H9 (cell line): ENCODE data around the gene ACTN4. TPM values are rescaled to one million over a fixed set of nuclear protein-coding genes. Genes with fewer than 3 reads are reported as not detected.
A peak's percentile ranks its signal among the peaks of the same experiment; 100 is the strongest.

Experiments
- DNase-seq: peaks from one replicate; pipeline ENCODE4 v3.0.0-alpha.2; 2017
- H2AFZ ChIP-seq: one replicate; pipeline ENCODE4 v1.6.1; 2013; ENCODE audit warnings: mild to moderate bottlenecking, low read length, control low read depth, moderate library complexity
- H2AK5ac ChIP-seq: 2 replicates; pipeline ENCODE4 v1.6.1; 2013; ENCODE audit warnings: low read length, control low read depth, mixed read lengths; ENCODE audit not compliant: insufficient read length
- H2BK120ac ChIP-seq: one replicate; pipeline ENCODE4 v1.6.1; 2013; ENCODE audit warnings: low read depth, mild to moderate bottlenecking, low read length, control low read depth, inconsistent platforms; ENCODE audit not compliant: poor library complexity, severe bottlenecking
- H2BK12ac ChIP-seq: 2 replicates; pipeline ENCODE4 v1.6.1; 2013; ENCODE audit warnings: low read length, control low read depth, mixed read lengths, low read depth; ENCODE audit not compliant: insufficient read length
- H2BK15ac ChIP-seq: 2 replicates; pipeline ENCODE4 v1.6.1; 2013; ENCODE audit warnings: low read depth, low read length, control low read depth
- H2BK20ac ChIP-seq: one replicate; pipeline ENCODE4 v1.6.1; 2013; ENCODE audit warnings: low read depth, mild to moderate bottlenecking, low read length, control low read depth, inconsistent platforms; ENCODE audit not compliant: poor library complexity, severe bottlenecking
- H2BK5ac ChIP-seq: 2 replicates; pipeline ENCODE4 v1.6.1; 2013; ENCODE audit warnings: low read length, control low read depth, mixed read lengths; ENCODE audit not compliant: insufficient read length
- H3K14ac ChIP-seq: 2 replicates; pipeline ENCODE4 v1.6.1; 2013; ENCODE audit warnings: low read length, control low read depth; ENCODE audit not compliant: insufficient read depth
- H3K18ac ChIP-seq: 2 replicates; pipeline ENCODE4 v1.6.1; 2013; ENCODE audit warnings: low read depth, mild to moderate bottlenecking, mixed read lengths, low read length, control low read depth; ENCODE audit not compliant: insufficient read length
- H3K23ac ChIP-seq: 2 replicates; pipeline ENCODE4 v1.6.1; 2013; ENCODE audit warnings: low read length, control low read depth, mixed read lengths, low read depth; ENCODE audit not compliant: insufficient read length
- H3K23me2 ChIP-seq: 2 replicates; pipeline ENCODE4 v1.6.1; 2013; ENCODE audit warnings: low read depth, mild to moderate bottlenecking, mixed read lengths, low read length, control low read depth; ENCODE audit not compliant: insufficient read length, poor library complexity, severe bottlenecking
- H3K27ac ChIP-seq: 2 replicates; pipeline ENCODE4 v1.5.1; 2013; ENCODE audit warnings: low read length, control low read depth, mixed read lengths, low read depth; ENCODE audit not compliant: insufficient read length
- H3K27me3 ChIP-seq: 2 replicates; pipeline ENCODE4 v1.6.1; 2013; ENCODE audit warnings: low read length, control low read depth, inconsistent platforms; ENCODE audit not compliant: insufficient read depth
- H3K4ac ChIP-seq: 2 replicates; pipeline ENCODE4 v1.6.1; 2013; ENCODE audit warnings: low read depth, mild to moderate bottlenecking, control low read depth, inconsistent platforms, low read length, moderate library complexity
- H3K4me1 ChIP-seq: 2 replicates; pipeline ENCODE4 v1.6.1; 2013; ENCODE audit warnings: low read length, control low read depth, inconsistent platforms; ENCODE audit not compliant: insufficient read depth
- H3K4me2 ChIP-seq: 2 replicates; pipeline ENCODE4 v1.6.1; 2013; ENCODE audit warnings: low read length, control low read depth, mixed read lengths; ENCODE audit not compliant: insufficient read length, insufficient read depth
- H3K56ac ChIP-seq: 2 replicates; pipeline ENCODE4 v1.6.1; 2013; ENCODE audit warnings: low read depth, mild to moderate bottlenecking, mixed read lengths, low read length, control low read depth; ENCODE audit not compliant: insufficient read length
- H3K79me1 ChIP-seq: 2 replicates; pipeline ENCODE4 v1.6.1; 2013; ENCODE audit warnings: low read depth, mild to moderate bottlenecking, moderate library complexity, low read length, control low read depth, inconsistent platforms; ENCODE audit not compliant: insufficient read depth, poor library complexity, severe bottlenecking
- H3K79me2 ChIP-seq: 2 replicates; pipeline ENCODE4 v1.6.1; 2013; ENCODE audit warnings: low read length, control low read depth, inconsistent platforms; ENCODE audit not compliant: insufficient read depth
- H3K9ac ChIP-seq: 2 replicates; pipeline ENCODE4 v1.6.1; 2013; ENCODE audit warnings: low read length, control low read depth, mixed read lengths; ENCODE audit not compliant: insufficient read length; ENCODE audit errors: extremely low read depth
- H3K9me3 ChIP-seq: one replicate; pipeline ENCODE4 v1.6.1; 2013; ENCODE audit warnings: low read depth, low read length, inconsistent platforms; ENCODE audit not compliant: control insufficient read depth
- H3T11ph ChIP-seq: one replicate; pipeline ENCODE4 v1.6.1; 2013; ENCODE audit warnings: mild to moderate bottlenecking, low read length, control low read depth, inconsistent platforms
- H4K20me1 ChIP-seq: one replicate; pipeline ENCODE4 v1.6.1; 2013; ENCODE audit not compliant: control insufficient read depth, insufficient read length, insufficient read depth
- H4K5ac ChIP-seq: 2 replicates; pipeline ENCODE4 v1.6.1; 2013; ENCODE audit warnings: low read depth, mild to moderate bottlenecking, mixed read lengths, low read length, control low read depth; ENCODE audit not compliant: insufficient read length
- H4K8ac ChIP-seq: replicated peaks from 2 replicates; pipeline ENCODE4 v1.6.1; 2013; ENCODE audit warnings: low read length, control low read depth, mixed read lengths, low read depth; ENCODE audit not compliant: insufficient read length
- H4K91ac ChIP-seq: 2 replicates; pipeline ENCODE4 v1.6.1; 2013; ENCODE audit warnings: low read depth, mild to moderate bottlenecking, moderate library complexity, mixed read lengths, low read length, control low read depth; ENCODE audit not compliant: insufficient read length
- H3K27ac Mint-ChIP-seq, 3 experiments: 2 replicates in 2 of 3; 3 replicates in 1 of 3; pipeline ENCODE4 v1.8.0; 2020 to 2021; ENCODE audit warnings: mixed read lengths in 3 of 3, mild to moderate bottlenecking in 1 of 3, moderate library complexity in 1 of 3
- H3K27me3 Mint-ChIP-seq: 2 replicates; pipeline ENCODE4 v1.8.0; 2021; ENCODE audit warnings: low read depth, mild to moderate bottlenecking, moderate library complexity, mixed read lengths
- H3K36me3 Mint-ChIP-seq, 3 experiments: 2 replicates in 2 of 3; 3 replicates in 1 of 3; pipeline ENCODE4 v1.8.0; 2020 to 2021; ENCODE audit warnings: low read depth in 3 of 3, mixed read lengths in 3 of 3; ENCODE audit not compliant: insufficient read depth in 1 of 3
- H3K4me1 Mint-ChIP-seq, 2 experiments: 2 replicates each; pipeline ENCODE4 v1.8.0; 2020; ENCODE audit warnings: mixed read lengths in 2 of 2
- H3K4me3 Mint-ChIP-seq, 2 experiments: 2 replicates in 1 of 2; 3 replicates in 1 of 2; pipeline ENCODE4 v1.8.0; 2020 to 2021; ENCODE audit warnings: mild to moderate bottlenecking in 2 of 2, mixed read lengths in 2 of 2, moderate library complexity in 1 of 2
- H3K9me3 Mint-ChIP-seq, 2 experiments: 2 replicates in 1 of 2; 3 replicates in 1 of 2; pipeline ENCODE4 v1.8.0; 2020; ENCODE audit warnings: mild to moderate bottlenecking in 2 of 2, mixed read lengths in 2 of 2, moderate library complexity in 1 of 2
- CTCF ChIP-seq: fragments of 200-600 bp; sonication (generic); conservative IDR thresholded peaks from 3 replicates; pipeline ENCODE4 v1.8.0; 2021; ENCODE audit warnings: antibody characterized with exemption, mild to moderate bottlenecking
- WGBS: extraction: QIAGEN DNeasy Blood & Tissue Kit; methylation state at CpG from one replicate; pipeline ENCODE4 v1.1.7; 2013; ENCODE audit warnings: missing lambda C conversion rate, low lambda C conversion rate, mixed read lengths; ENCODE audit not compliant: insufficient read length; ENCODE audit errors: extremely low coverage; 5-methylcytosine and 5-hydroxymethylcytosine counted together
- total RNA-seq: library from RNA; stranded (reverse); gene quantifications from 2 replicates; pipeline ENCODE4 v1.2.1, GENCODE V29; 2021

ACTN4 gene
- total RNA-seq, 1 experiment from 2014 or later: 369 TPM

GRCh38 chr19:38731654-38732301 lies 84.3 kb downstream of the ACTN4 start:
- Histone ChIP-seq H3K56ac (no peak overlapping the region), H3K79me1 (no peaks in the 10 kb centered on the region), H2AFZ (no peak overlapping the region), H3K9ac (no peak overlapping the region), H3K4me2 (no peak overlapping the region), H2BK15ac (no peak overlapping the region), H3K18ac (no peak overlapping the region), H4K8ac (no peak overlapping the region), H2BK12ac (no peak overlapping the region), H3K27me3 (no peaks in the 10 kb centered on the region), H3K23ac (no peak overlapping the region), H2BK20ac (no peak overlapping the region), H3K4ac (no peak overlapping the region), H3K23me2 (peaks cover 8% of the 10 kb centered on the region), H2BK5ac (no peak overlapping the region), H3K9me3 (no peaks in the 10 kb centered on the region), H2AK5ac (no peak overlapping the region), H4K20me1 (no peaks in the 10 kb centered on the region), H2BK120ac (no peak overlapping the region), H4K91ac (no peak overlapping the region), H4K5ac (no peak overlapping the region), H3K14ac (no peak overlapping the region), H3K27ac (no peak overlapping the region), H3T11ph (no peak overlapping the region), H3K79me2 (no peaks in the 10 kb centered on the region), H3K4me1 (no peaks in the 10 kb centered on the region; the same call in 1 of the 2 replicates)
- TF ChIP-seq CTCF: no peak
- Mint-ChIP-seq H3K36me3 (peaks cover 11 to 48% (median 47%) of the 10 kb centered on the region in 3 experiments; a peak in 6 of 7 replicates), H3K27ac (peak overlapping the region in 1 of 3 experiments; percentile 73; a peak in 3 of 7 replicates), H3K9me3 (no peaks in the 10 kb centered on the region; a peak in 1 of 5 replicates), H3K4me3 (peak overlapping the region in 1 of 2 experiments; percentile 42; a peak in 2 of 5 replicates), H3K4me1 (peaks cover 4 to 10% of the 10 kb centered on the region in 2 experiments), H3K27me3 (peaks cover 3% of the 10 kb centered on the region)
- WGBS: no CpG with 5 or more reads among the region's 10 CpGs
- peak; percentile 25 for DNase-seq
